ENCODE results near the gene NECTIN2. TPM values are rescaled to one million over a fixed set of nuclear protein-coding genes. Genes with fewer than 3 reads are reported as not detected.
"Not testable (repeated sequence)": the region's sequence is repeated elsewhere in the genome, so short reads cannot be mapped to it uniquely, and the experiment has no call there.

NECTIN2 gene
- total RNA-seq, 2 experiments from 2014 or later, result 0.36 to 0.44 TPM

DNA sequence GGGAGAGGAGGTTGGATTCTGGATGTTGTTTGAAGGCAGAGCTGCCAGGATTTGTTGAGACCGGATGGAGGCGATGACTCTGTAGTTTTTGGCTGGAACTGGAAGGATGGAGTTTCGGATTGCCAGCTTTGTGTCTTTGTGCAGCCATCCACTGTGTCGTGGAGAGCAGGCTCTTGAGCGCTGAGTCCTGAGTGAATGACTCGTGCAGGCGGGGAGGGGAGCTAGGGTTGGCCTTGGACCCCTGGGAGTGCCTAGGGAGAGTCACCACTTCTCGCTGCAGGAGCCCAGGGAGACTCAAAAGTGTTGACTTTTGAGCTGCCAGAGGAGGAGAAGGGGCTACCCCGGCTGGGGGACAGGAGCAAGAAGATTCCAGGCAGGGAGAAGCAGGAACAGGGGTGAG lies 48.8 kb downstream of the NECTIN2 start:
- POLR2A ChIA-PET, result no interaction called here
- CTCF ChIA-PET, result interaction anchor here (0.5 to 1.1 kb wide), 2 partner anchors 9 to 183 kb away, joined by 3 to 5 read pairs; no protein-coding TSS in a partner anchor

- ChIA-PET POLR2A (no interaction called here), CTCF (no interaction called here)
Observed at GRCh38 chr19:44897835-44898234, 51.7 kb downstream of the NECTIN2 start.

DNA sequence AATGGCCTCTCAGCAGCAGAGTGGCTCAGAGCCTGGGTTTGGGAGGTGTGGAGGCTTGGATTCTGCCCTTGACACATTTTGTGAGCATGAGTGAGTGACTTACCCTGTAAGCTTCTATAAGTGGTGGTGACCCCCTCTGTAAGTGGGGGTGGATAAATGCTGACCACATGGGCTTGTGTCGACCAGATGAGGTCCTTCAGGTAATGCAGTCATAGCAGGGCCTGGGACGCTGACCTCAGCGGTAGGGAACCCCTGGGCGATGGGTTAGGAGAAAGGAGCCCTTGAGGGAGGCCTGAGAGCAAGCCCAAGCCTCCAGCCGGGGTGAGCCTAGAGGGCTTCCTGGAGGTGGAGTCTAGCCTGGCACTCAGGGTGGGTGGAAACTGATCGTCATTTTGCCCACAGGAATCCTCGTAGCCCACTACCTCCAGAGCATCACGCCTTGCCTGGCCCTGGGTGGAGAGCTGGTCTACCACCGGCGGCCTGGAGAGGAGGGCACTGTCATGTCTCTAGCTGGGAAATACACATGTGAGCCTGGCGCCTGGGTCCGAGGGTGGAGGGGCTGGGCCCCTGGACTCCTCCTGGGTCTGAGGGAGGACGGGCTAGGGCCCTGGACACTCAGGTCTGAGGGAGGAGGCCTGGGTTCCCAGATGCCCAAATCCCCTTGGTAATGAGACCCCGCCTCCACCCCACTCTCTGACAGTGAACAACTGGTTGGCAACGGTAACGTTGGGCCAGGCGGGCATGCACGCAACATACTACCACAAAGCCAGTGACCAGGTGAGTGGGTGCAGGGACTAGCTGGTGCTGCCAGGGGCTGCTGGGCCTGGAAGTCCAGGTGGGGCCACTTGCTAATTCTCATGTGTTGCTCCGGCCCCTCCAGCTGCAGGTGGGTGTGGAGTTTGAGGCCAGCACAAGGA lies 54.5 kb downstream of the NECTIN2 start:
- ChIA-PET CTCF (interaction anchor here (1.2 kb wide), 1 partner anchor 11 kb away, joined by 5 read pairs; no protein-coding TSS in a partner anchor), POLR2A (no interaction called here)

DNA sequence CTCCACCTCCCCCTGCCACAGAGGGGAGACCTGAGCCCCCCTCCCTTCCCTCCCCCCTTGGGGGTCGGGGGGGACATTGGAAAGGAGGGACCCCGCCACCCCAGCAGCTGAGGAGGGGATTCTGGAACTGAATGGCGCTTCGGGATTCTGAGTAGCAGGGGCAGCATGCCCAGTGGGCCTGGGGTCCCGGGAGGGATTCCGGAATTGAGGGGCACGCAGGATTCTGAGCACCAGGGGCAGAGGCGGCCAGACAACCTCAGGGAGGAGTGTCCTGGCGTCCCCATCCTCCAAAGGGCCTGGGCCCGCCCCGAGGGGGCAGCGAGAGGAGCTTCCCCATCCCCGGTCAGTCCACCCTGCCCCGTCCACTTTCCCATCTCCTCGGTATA lies 57.1 kb downstream of the NECTIN2 start:
- ChIA-PET POLR2A (interaction anchor here (0.7 kb wide), 1 partner anchor 11 kb away, joined by 3 read pairs; no protein-coding TSS in a partner anchor), CTCF (interaction anchor here (0.9 to 2.3 kb wide), 6 partner anchors 8 to 49 kb away, joined by 4 to 7 read pairs (median 6); no protein-coding TSS in a partner anchor)

DNA sequence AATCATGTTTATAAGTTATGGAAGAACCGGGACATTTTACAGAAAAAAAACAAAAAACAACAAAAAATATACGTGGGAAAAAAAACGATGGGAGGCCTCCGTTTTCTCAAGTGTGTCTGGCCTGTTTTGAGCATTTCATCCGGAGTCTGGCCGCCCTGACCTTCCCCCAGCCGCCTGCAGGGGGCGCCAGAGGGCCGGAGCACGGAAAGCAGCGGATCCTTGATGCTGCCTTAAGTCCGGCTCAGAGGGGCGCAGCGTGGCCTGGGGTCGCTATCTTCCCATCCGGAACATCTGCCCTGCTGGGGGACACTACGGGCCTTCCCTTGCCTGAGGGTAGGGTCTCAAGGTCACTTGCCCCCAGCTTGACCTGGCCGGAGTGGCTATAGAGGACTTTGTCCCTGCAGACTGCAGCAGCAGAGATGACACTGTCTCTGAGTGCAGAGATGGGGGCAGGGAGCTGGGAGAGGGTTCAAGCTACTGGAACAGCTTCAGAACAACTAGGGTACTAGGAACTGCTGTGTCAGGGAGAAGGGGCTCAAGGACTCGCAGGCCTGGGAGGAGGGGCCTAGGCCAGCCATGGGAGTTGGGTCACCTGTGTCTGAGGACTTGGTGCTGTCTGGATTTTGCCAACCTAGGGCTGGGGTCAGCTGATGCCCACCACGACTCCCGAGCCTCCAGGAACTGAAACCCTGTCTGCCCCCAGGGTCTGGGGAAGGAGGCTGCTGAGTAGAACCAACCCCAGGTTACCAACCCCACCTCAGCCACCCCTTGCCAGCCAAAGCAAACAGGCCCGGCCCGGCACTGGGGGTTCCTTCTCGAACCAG lies 57.7 kb downstream of the NECTIN2 start:
- CTCF ChIA-PET, result interaction anchor here (0.7 to 2.3 kb wide), 10 partner anchors 9 to 155 kb away, joined by 3 to 7 read pairs (median 5); no protein-coding TSS in a partner anchor
- POLR2A ChIA-PET, result interaction anchor here (0.6 kb wide), 1 partner anchor 188 kb away, joined by 5 read pairs; no protein-coding TSS in a partner anchor

DNA sequence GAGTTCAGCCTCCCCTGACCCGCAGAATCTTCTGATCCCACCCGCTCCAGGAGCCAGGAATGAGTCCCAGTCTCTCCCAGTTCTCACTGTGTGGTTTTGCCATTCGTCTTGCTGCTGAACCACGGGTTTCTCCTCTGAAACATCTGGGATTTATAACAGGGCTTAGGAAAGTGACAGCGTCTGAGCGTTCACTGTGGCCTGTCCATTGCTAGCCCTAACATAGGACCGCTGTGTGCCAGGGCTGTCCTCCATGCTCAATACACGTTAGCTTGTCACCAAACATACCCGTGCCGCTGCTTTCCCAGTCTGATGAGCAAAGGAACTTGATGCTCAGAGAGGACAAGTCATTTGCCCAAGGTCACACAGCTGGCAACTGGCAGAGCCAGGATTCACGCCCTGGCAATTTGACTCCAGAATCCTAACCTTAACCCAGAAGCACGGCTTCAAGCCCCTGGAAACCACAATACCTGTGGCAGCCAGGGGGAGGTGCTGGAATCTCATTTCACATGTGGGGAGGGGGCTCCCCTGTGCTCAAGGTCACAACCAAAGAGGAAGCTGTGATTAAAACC lies 58.4 kb downstream of the NECTIN2 start:
- POLR2A ChIA-PET, result interaction anchor here (0.6 kb wide), 1 partner anchor 188 kb away, joined by 5 read pairs; no protein-coding TSS in a partner anchor
- CTCF ChIA-PET, result interaction anchor here (0.7 to 2.3 kb wide), 11 partner anchors 8 to 154 kb away, joined by 3 to 8 read pairs (median 5); no protein-coding TSS in a partner anchor

GRCh38 chr19:44905437-44906160 lies 59.5 kb downstream of the NECTIN2 start, which contains the start of gene APOE:
APOE (plus strand) TSS chr19:44905796; CDS start chr19:44906625, 829 bp downstream.
- ChIA-PET CTCF (interaction anchor here (0.7 to 2.3 kb wide), 6 partner anchors 7 to 153 kb away, joined by 3 to 8 read pairs (median 5); no protein-coding TSS in a partner anchor), POLR2A (interaction anchor here (0.5 to 0.6 kb wide), 3 partner anchors 58 to 241 kb away, joined by 4 to 6 read pairs (median 5); no protein-coding TSS in a partner anchor)

DNA sequence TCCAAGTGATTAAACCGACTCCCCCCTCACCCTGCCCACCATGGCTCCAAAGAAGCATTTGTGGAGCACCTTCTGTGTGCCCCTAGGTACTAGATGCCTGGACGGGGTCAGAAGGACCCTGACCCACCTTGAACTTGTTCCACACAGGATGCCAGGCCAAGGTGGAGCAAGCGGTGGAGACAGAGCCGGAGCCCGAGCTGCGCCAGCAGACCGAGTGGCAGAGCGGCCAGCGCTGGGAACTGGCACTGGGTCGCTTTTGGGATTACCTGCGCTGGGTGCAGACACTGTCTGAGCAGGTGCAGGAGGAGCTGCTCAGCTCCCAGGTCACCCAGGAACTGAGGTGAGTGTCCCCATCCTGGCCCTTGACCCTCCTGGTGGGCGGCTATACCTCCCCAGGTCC lies 61.5 kb downstream of the NECTIN2 start:
- ChIA-PET POLR2A (no interaction called here), CTCF (no interaction called here)

- ChIA-PET CTCF (no interaction called here), POLR2A (interaction anchor here (0.6 kb wide), 1 partner anchor 30 kb away, joined by 4 read pairs; no protein-coding TSS in a partner anchor)
Observed at GRCh38 chr19:44908074-44908835, 62.2 kb downstream of the NECTIN2 start.

GRCh38 chr19:44908836-44909261 lies 62.8 kb downstream of the NECTIN2 start:
- POLR2A ChIA-PET, result interaction anchor here (0.6 kb wide), 1 partner anchor 29 kb away, joined by 4 read pairs; no protein-coding TSS in a partner anchor
- CTCF ChIA-PET, result no interaction called here

DNA sequence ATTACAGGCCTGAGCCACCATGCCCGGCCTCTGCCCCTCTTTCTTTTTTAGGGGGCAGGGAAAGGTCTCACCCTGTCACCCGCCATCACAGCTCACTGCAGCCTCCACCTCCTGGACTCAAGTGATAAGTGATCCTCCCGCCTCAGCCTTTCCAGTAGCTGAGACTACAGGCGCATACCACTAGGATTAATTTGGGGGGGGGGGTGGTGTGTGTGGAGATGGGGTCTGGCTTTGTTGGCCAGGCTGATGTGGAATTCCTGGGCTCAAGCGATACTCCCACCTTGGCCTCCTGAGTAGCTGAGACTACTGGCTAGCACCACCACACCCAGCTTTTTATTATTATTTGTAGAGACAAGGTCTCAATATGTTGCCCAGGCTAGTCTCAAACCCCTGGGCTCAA lies 63.7 kb downstream of the NECTIN2 start:
- POLR2A ChIA-PET, result no interaction called here
- CTCF ChIA-PET, result interaction anchor here (0.6 kb wide), 1 partner anchor 71 kb away, joined by 4 read pairs; no protein-coding TSS in a partner anchor

DNA sequence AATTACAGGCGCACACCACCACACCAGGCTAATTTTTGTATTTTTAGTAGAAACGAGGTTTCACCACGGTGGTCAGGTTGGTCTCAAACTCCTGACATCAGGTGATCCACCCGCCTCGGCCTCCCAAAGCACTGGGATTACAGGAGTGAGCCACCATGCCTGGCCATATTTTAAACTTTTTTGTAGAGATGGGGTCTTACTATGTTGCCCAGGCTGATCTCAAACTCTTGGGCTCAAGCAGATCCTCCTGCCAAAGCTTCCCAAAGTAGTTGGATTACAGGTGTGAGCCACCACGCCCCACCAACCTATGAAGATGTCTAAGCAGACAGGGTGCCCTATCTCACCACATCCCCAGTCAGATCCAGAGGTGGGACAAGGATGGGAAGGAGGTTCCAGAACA lies 65.8 kb downstream of the NECTIN2 start:
- POLR2A ChIA-PET, result not testable (repeated sequence)
- CTCF ChIA-PET, result interaction anchor here (1.4 kb wide), 1 partner anchor 10 kb away, joined by 5 read pairs; no protein-coding TSS in a partner anchor

- POLR2A ChIA-PET, result no interaction called here
- CTCF ChIA-PET, result interaction anchor here (1.5 kb wide), 1 partner anchor 9 kb away, joined by 7 read pairs; no protein-coding TSS in a partner anchor
Observed at GRCh38 chr19:44912854-44913253, 66.8 kb downstream of the NECTIN2 start.

- POLR2A ChIA-PET, result not testable (repeated sequence)
- CTCF ChIA-PET, result interaction anchor here (1.5 kb wide), 1 partner anchor 10 kb away, joined by 7 read pairs; no protein-coding TSS in a partner anchor
Observed at GRCh38 chr19:44913512-44914432, 67.7 kb downstream of the NECTIN2 start.

GRCh38 chr19:44914433-44915206 lies 68.5 kb downstream of the NECTIN2 start, which contains the start of gene APOC1:
APOC1 (plus strand) TSS chr19:44914608; CDS start chr19:44914892, 284 bp downstream.
- POLR2A ChIA-PET, result not testable (repeated sequence)
- CTCF ChIA-PET, result interaction anchor here (0.7 kb wide), 1 partner anchor 68 kb away, joined by 3 read pairs; no protein-coding TSS in a partner anchor

Measured in activated CD8-positive, alpha-beta memory T cell treated with anti-CD3 and anti-CD28 coated beads for 36 hours (primary cell).